Activated CD4-positive, alpha-beta memory T cell treated with anti-CD3 and anti-CD28 coated beads, Interleukin-2, amount 10 ng/mL, durations not matched to agents 7 days and 5 days (primary cell): Measurements from ENCODE around the gene TIAL1. TPM values are rescaled to one million over a fixed set of nuclear protein-coding genes. Genes with fewer than 3 reads are reported as not detected.

Source experiments
- CTCF ChIA-PET: fragments of 350-600 bp; sonication (Branson Sonifier 250); formaldehyde crosslinking; loops from one replicate; lab custom pipeline; 2021; ENCODE audit warnings: antibody characterized with exemption, inconsistent platforms; lab: Charles Lee
- POLR2A ChIA-PET: fragments of 350-600 bp; sonication (Branson Sonifier 250); formaldehyde crosslinking; loops from one replicate; lab custom pipeline; 2021; ENCODE audit warnings: antibody characterized with exemption; lab: Charles Lee
- DNase-seq: peaks from one replicate; pipeline ENCODE4 v3.0.0-alpha.2; 2020
- H3K27ac Mint-ChIP-seq: one replicate; pipeline ENCODE4 v1.8.0; 2021; ENCODE audit warnings: mild to moderate bottlenecking, mixed read lengths
- H3K27me3 Mint-ChIP-seq: one replicate; pipeline ENCODE4 v1.8.0; 2021; ENCODE audit warnings: mixed read lengths
- H3K36me3 Mint-ChIP-seq: one replicate; pipeline ENCODE4 v1.8.0; 2021; ENCODE audit warnings: low read depth, mixed read lengths
- H3K4me1 Mint-ChIP-seq: one replicate; pipeline ENCODE4 v1.8.0; 2021; ENCODE audit warnings: mixed read lengths
- H3K4me3 Mint-ChIP-seq: one replicate; pipeline ENCODE4 v1.8.0; 2021; ENCODE audit warnings: mild to moderate bottlenecking, mixed read lengths
- H3K9me3 Mint-ChIP-seq: one replicate; pipeline ENCODE4 v1.8.0; 2021; ENCODE audit warnings: mixed read lengths
- total RNA-seq, 2 experiments: library from RNA; stranded (reverse); gene quantifications; one replicate each; pipeline ENCODE4 v1.2.3, GENCODE V29; 2021

TIAL1 gene
- total RNA-seq, 2 experiments from 2014 or later: 168 to 170 TPM

DNA sequence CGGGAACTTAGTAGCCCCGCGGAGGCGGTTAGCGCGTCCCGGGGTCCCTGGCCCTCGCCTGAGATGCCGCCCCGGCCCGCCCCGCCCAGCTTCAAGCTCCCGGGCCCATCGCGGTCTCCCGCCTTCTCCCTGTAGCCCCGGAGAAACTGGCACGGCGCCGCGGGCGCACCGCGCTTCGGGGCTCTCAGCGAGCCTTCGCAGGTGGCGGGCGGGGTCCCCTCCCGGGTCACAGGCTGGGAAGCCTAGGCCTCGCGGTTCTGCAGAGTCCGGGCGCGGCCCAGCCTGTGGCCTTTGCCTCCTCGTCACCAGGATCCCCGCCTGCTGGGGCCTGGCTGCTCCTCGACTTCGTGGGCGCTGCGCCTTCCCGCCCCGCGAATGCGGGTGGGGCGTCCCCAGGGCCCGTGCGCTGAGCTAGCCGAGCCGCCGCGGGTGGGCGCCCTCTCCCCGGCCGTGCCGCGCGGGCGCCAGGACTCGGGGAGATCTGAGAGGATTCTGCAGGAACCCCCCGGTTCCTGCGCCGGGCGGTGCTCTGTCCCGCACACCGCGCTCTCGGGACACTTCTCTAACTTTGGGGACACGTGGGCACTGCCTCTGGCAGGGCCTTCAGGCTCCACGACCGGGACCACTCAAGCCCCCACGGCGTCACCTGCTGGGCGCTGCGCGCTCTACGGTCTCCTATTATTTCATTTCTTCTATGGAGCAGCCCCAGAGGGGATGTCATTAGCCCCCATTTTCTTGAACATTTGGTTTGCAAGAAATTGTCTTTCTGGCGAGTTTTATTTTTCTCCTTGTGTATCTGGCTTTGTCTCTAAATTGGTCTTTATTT is 53.6 kb downstream of the TIAL1 start:
- peaks cover 25% of the 10 kb centered on the region for H3K27me3 Mint-ChIP-seq
- no peaks in the 10 kb centered on the region for H3K9me3 Mint-ChIP-seq
- POLR2A ChIA-PET: interaction anchor here (0.6 to 4.9 kb wide), 28 partner anchors 10 to 453 kb away, joined by 3 to 43 read pairs (median 5); partner anchors contain the start of genes BAG3, GRK5 and TIAL1
- peak; percentile 70 for DNase-seq
- peaks cover 45% of the 10 kb centered on the region for H3K4me1 Mint-ChIP-seq
- CTCF ChIA-PET: interaction anchor here (0.5 to 6.3 kb wide), 36 partner anchors 8 to 465 kb away, joined by 3 to 39 read pairs (median 4); partner anchors contain the start of genes BAG3 and GRK5
- H3K4me3 Mint-ChIP-seq: peak overlapping the region; percentile 78
- peaks cover 15% of the 10 kb centered on the region for H3K36me3 Mint-ChIP-seq
- H3K27ac Mint-ChIP-seq: peak overlapping the region; percentile 80

DNA sequence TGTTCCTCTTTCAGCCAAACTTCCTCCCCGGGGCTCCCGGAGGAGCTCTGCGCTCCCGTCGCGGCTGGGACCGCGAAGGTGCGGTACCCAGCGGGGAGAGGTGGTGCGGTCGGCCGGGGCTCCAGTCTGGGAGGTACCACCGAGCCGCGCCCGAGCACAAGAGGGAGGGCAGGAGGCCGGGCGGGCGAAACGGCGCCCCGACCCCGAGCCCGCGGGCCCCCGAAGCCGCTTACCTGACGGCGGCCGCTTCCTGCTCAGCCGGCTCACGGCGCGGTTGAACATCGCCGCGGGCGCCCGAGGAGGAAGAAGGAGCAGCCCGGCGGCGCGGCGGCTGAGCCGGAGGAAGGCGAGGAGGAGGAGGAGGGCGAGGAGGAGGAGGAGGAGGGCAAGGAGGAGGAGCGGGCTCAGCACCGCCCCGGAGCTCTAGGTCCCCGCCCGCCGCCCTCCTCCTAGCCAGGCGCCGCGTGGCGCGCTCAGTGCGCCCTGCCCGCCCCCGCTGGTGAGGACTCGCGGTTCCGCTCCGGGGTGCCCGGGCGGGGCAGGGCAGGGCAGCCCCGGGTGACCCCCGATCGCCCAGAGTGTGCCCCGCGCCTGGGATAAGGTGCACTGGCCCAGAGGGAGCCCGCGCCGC is 54.3 kb downstream of the TIAL1 start, which contains the start of gene RGS10:
TSS of gene RGS10 (minus strand) at position 363 of the 631 bp plus-strand sequence. CDS start at position 282, 81 bp downstream.
- H3K9me3 Mint-ChIP-seq: no peaks in the 10 kb centered on the region
- POLR2A ChIA-PET: interaction anchor here (0.6 to 4.9 kb wide), 29 partner anchors 9 to 452 kb away, joined by 3 to 43 read pairs (median 5); partner anchors contain the start of genes BAG3, GRK5 and TIAL1
- CTCF ChIA-PET: interaction anchor here (0.5 to 6.3 kb wide), 34 partner anchors 9 to 465 kb away, joined by 3 to 39 read pairs (median 4); partner anchors contain the start of genes BAG3 and GRK5

DNA sequence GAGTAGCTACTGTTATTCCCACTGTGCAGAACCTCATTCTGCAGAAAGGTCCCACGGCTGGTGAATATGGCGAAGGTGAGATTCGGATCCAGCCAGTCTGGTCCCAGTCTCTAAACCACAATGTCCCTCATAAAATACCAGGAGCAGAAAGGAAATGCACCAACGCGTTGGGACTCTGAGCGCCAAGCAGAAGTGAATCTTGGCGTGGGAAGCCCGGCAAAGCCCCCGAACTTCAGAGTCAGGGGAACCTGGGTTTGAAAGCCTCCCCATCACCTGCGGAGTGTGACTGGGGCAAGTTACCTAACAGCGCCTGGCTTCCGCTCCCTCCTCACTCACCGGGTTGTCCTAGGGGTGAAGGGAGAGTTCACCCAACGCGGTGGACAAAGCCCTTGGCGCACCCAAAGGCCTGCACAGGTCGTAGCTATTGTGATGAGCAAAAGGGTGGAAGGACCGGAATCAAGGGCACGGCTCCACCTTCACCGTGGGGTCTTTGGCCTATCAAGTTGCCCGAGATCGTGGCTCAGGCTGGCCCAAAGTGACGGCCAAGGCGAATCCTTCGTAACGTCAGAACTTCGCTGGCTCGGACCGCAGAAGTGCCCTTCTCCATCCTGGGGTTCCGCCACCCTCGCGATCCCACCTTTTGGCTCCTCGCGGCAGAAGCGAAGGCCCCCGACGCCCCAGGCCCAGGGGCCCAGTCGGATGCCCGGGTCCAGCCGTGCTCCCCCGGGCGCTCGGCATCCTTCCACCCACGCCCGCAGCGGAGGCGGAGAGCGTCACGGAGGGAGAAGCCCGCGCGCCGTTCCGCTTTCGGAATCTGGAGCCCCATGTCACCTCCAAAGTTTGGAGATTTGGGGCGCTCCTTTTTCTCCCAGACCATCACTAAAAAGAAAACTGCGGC is 55.1 kb downstream of the TIAL1 start:
- Mint-ChIP-seq H3K9me3 (no peaks in the 10 kb centered on the region), H3K4me1 (peaks cover 58% of the 10 kb centered on the region), H3K27me3 (peaks cover 16% of the 10 kb centered on the region), H3K36me3 (peaks cover 23% of the 10 kb centered on the region), H3K4me3 (peak overlapping the region; percentile 81), H3K27ac (peak overlapping the region; percentile 75)
- ChIA-PET POLR2A (interaction anchor here (0.6 to 4.9 kb wide), 26 partner anchors 8 to 410 kb away, joined by 3 to 43 read pairs (median 6); partner anchors contain the start of genes BAG3, GRK5 and TIAL1), CTCF (interaction anchor here (0.5 to 6.3 kb wide), 28 partner anchors 8 to 377 kb away, joined by 3 to 39 read pairs (median 4); partner anchors contain the start of genes BAG3 and GRK5)
- peak; percentile 54 for DNase-seq

More for the DNA sequence above, 54.3 kb downstream of the TIAL1 start, which contains the start of gene RGS10:
- H3K4me3 Mint-ChIP-seq: peak within 1 kb of the TSS; percentile 81
- DNase-seq: peak; percentile 89
- H3K4me1 Mint-ChIP-seq: peaks cover 52% of the 10 kb centered on the region
- peak within 1 kb of the TSS; percentile 80 for H3K27ac Mint-ChIP-seq
- peaks cover 18% of the 10 kb centered on the region for H3K27me3 Mint-ChIP-seq
- peaks cover 18% of the 10 kb centered on the region for H3K36me3 Mint-ChIP-seq

DNA sequence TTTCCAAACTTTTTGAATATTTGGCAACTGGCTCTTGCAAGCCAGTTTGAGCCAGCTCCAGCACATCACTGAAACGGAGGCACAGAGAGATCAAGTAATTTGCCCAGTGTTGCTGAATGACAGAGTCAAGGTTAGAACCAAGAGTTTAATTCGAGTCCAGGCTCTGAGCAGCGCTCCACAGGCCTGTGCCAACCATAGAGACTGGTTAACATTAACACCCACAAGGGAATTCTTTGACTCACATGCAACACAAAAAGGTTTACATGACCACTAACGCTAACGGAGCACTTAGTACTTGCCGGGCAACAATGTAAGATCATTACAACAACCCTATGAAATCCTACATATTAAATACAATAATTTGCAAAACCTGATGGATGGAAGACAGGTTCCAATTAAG is 55.7 kb downstream of the TIAL1 start:
- DNase-seq: no peak
- Mint-ChIP-seq H3K4me3 (peak overlapping the region; percentile 81), H3K9me3 (no peaks in the 10 kb centered on the region), H3K36me3 (peaks cover 26% of the 10 kb centered on the region), H3K4me1 (peaks cover 64% of the 10 kb centered on the region), H3K27me3 (peaks cover 10% of the 10 kb centered on the region), H3K27ac (peak overlapping the region; percentile 50)
- ChIA-PET POLR2A (interaction anchor here (1.0 to 4.9 kb wide), 12 partner anchors 8 to 409 kb away, joined by 3 to 43 read pairs (median 6); partner anchors contain the start of genes BAG3, GRK5 and TIAL1), CTCF (interaction anchor here (0.7 to 6.3 kb wide), 6 partner anchors 24 to 342 kb away, joined by 3 to 35 read pairs (median 4); partner anchors contain the start of gene GRK5)

DNA sequence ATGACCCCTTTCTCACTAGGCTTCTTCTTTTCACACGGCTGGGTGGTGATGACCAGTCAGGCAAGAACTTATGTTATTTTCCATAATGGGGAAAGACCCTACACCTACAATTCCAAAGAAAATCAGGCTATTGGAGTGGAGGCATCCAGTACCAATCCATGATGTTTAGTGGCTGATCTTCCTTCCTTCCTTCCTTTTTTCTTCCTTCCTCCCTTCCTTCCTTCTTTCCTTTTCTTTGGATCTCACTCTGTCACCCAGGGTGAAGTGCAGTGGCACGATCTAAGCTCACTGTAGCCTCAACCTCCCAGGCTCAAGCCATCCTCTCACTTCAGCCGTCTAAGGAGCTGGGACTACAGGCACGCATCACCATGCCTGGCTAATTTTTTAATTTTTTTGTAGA is 56.7 kb downstream of the TIAL1 start:
- peaks cover 4% of the 10 kb centered on the region for H3K27me3 Mint-ChIP-seq
- H3K4me3 Mint-ChIP-seq: peak overlapping the region; percentile 81
- DNase-seq: no peak
- ChIA-PET CTCF (interaction anchor here (1.2 to 6.3 kb wide), 4 partner anchors 23 to 95 kb away, joined by 3 to 35 read pairs (median 6); no protein-coding TSS in a partner anchor), POLR2A (interaction anchor here (0.5 to 4.9 kb wide), 10 partner anchors 10 to 340 kb away, joined by 3 to 43 read pairs (median 3); partner anchors contain the start of genes BAG3 and TIAL1)
- H3K4me1 Mint-ChIP-seq: peaks cover 66% of the 10 kb centered on the region
- H3K36me3 Mint-ChIP-seq: peaks cover 35% of the 10 kb centered on the region
- H3K9me3 Mint-ChIP-seq: no peaks in the 10 kb centered on the region
- H3K27ac Mint-ChIP-seq: peak overlapping the region; percentile 71

DNA sequence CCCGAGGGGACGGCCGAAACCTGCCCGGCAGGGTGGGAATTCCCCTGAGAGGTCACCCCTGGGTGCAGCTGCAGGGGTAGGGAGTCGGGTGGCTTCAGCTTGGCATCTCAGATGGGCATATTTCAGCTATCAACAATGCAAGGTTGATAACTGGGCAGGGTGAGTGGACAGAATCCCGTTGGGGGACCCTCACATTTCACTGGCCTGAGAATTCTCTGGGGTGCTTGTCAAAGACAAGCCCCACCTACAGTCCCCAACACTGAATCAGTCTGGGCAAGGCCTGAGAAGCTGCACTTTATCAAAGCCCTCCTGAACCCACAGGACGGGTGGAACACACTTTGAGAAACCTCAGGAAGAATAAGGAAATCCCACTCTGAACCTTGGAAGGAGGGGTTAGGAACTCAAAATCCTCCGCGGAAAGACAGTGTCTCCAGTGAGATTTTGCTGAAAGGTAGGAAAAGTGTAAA is 57.4 kb downstream of the TIAL1 start:
- no peak for DNase-seq
- POLR2A ChIA-PET: interaction anchor here (2.3 to 4.9 kb wide), 4 partner anchors 22 to 332 kb away, joined by 8 to 34 read pairs (median 16); partner anchors contain the start of genes BAG3, GRK5 and TIAL1

GRCh38 chr10:119538632-119539358 is 58.0 kb downstream of the TIAL1 start:
- CTCF ChIA-PET: interaction anchor here (0.9 to 6.3 kb wide), 7 partner anchors 21 to 332 kb away, joined by 3 to 35 read pairs (median 5); no protein-coding TSS in a partner anchor
- DNase-seq: peak; percentile 63
- Mint-ChIP-seq H3K4me3 (peak overlapping the region; percentile 74), H3K27ac (peak overlapping the region; percentile 88), H3K9me3 (no peaks in the 10 kb centered on the region), H3K4me1 (peaks cover 62% of the 10 kb centered on the region), H3K27me3 (no peaks in the 10 kb centered on the region), H3K36me3 (peaks cover 39% of the 10 kb centered on the region)
- POLR2A ChIA-PET: interaction anchor here (2.3 to 4.9 kb wide), 4 partner anchors 22 to 332 kb away, joined by 8 to 34 read pairs (median 16); partner anchors contain the start of genes BAG3, GRK5 and TIAL1

More for the DNA sequence above, 57.4 kb downstream of the TIAL1 start:
- CTCF ChIA-PET: interaction anchor here (1.1 to 6.3 kb wide), 6 partner anchors 22 to 333 kb away, joined by 3 to 35 read pairs (median 6); no protein-coding TSS in a partner anchor
- Mint-ChIP-seq H3K27me3 (peaks cover 3% of the 10 kb centered on the region), H3K4me3 (peak overlapping the region; percentile 74), H3K36me3 (peaks cover 39% of the 10 kb centered on the region), H3K4me1 (peaks cover 67% of the 10 kb centered on the region), H3K9me3 (no peaks in the 10 kb centered on the region), H3K27ac (peak overlapping the region; percentile 88)

GRCh38 chr10:119537953-119538630 is 58.7 kb downstream of the TIAL1 start:
- peak overlapping the region; percentile 74 for H3K4me3 Mint-ChIP-seq
- DNase-seq: no peak
- peak overlapping the region; percentile 88 for H3K27ac Mint-ChIP-seq
- no peaks in the 10 kb centered on the region for H3K9me3 Mint-ChIP-seq
- ChIA-PET POLR2A (interaction anchor here (2.3 to 2.9 kb wide), 2 partner anchors 21 to 331 kb away, joined by 8 to 14 read pairs; partner anchors contain the start of gene GRK5), CTCF (interaction anchor here (0.9 to 2.3 kb wide), 3 partner anchors 44 to 331 kb away, joined by 3 to 8 read pairs (median 5); no protein-coding TSS in a partner anchor)
- peaks cover 62% of the 10 kb centered on the region for H3K4me1 Mint-ChIP-seq
- peaks cover 42% of the 10 kb centered on the region for H3K36me3 Mint-ChIP-seq
- no peaks in the 10 kb centered on the region for H3K27me3 Mint-ChIP-seq

DNA sequence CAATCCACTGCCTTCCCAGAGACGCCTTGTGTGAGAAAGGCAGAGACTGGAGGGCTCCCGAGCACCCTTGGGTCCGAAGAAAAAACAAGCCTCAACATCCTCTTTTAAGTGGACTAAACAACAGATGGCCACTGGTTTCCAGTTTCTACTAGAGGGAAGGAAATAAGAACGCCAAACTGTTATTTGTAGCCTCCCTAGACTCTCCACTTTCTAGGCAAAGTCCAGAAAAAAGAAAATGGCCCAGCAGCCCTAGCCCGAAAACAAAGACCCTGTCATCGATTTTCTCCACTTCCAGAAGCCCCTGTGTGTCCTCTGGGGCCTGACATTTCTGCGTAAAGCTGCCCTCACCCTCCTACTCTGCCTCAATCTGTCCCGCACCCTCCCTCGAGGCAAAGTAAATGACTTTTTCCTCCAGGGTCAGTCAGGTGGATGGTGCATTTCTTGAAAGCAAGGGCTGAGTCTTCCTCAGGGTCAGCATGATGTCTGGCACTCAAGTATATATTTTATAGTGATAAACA is 60.2 kb downstream of the TIAL1 start:
- Mint-ChIP-seq H3K4me3 (no peak overlapping the region), H3K36me3 (peaks cover 50% of the 10 kb centered on the region), H3K27ac (no peak overlapping the region), H3K9me3 (no peaks in the 10 kb centered on the region), H3K27me3 (no peaks in the 10 kb centered on the region), H3K4me1 (peaks cover 68% of the 10 kb centered on the region)
- POLR2A ChIA-PET: no interaction called here
- DNase-seq: no peak
- CTCF ChIA-PET: interaction anchor here (0.7 kb wide), 1 partner anchor 328 kb away, joined by 3 read pairs; no protein-coding TSS in a partner anchor
